Superior temporal gyrus (tissue), 1 donor: ENCODE data around the gene PPM1K.
A peak's percentile ranks its signal among the peaks of the same experiment; 100 is the strongest.
"Not testable (repeated sequence)": the region's sequence is repeated elsewhere in the genome, so short reads cannot be mapped to it uniquely, and the experiment has no call there.

Experiments
- DNase-seq: peaks from one replicate; pipeline ENCODE4 v3.0.0-alpha.2; 2016; ENCODE audit errors: extremely low spot score

Gene PPM1K

GRCh38 chr4:88284439-88285234, at the start of gene PPM1K:
TSS of gene PPM1K (minus strand) at chr4:88284561. CDS start at chr4:88278583, 5,978 bp downstream.
- peak; percentile 99 for DNase-seq

- DNase-seq = no peak
These were observed 49.5 kb upstream of the PPM1K start for GRCh38 chr4:88333741-88334405.

DNA sequence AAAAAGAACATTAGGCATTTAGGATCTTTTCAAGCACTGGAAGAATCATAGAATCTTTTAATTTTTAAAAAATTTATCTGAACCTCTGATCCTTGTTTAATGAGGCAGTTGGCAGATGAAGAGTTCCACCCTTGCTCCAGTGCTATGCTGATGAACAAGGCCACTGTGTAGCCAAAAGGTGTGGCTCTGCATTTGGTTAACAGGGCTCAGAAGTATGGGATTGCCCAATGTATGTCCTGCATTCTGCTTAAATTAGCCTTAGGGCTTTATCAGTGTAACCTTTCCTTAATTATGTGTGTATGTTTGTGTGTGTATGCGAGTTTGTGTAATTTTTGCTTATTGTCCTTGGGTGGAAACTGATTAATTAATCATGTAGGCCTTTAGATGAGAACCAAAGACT, 43.3 kb upstream of the PPM1K start:
- no peak for DNase-seq

- DNase-seq = peak; percentile 30
These were observed 36.5 kb upstream of the PPM1K start for GRCh38 chr4:88320780-88321373.

DNA sequence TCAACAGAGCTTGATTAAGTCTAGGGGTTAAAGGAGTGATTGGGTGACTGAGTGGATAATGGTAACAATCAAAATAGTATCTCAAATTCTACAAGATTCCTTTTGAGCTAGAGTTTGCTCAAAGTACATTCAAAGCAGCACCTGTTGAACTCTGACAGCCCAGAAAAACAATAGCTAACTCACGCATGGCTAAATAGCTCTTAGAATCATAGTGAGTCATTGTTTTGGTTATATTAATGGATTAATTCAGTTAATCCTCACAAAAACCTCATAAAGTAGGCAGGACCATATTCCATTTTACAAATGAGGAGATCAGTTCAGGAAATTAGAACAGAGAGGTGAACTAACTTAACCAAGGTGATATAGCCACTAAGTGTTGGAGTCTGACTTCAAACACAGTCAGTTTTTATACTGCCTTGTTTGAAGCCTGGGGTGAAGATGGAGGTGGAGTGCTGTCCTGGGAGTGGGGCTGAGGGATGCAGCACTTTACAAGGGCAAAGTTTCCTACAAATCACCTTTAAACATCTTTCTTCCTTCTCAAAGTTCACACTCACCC, 35.9 kb upstream of the PPM1K start:
- no peak for DNase-seq

DNA sequence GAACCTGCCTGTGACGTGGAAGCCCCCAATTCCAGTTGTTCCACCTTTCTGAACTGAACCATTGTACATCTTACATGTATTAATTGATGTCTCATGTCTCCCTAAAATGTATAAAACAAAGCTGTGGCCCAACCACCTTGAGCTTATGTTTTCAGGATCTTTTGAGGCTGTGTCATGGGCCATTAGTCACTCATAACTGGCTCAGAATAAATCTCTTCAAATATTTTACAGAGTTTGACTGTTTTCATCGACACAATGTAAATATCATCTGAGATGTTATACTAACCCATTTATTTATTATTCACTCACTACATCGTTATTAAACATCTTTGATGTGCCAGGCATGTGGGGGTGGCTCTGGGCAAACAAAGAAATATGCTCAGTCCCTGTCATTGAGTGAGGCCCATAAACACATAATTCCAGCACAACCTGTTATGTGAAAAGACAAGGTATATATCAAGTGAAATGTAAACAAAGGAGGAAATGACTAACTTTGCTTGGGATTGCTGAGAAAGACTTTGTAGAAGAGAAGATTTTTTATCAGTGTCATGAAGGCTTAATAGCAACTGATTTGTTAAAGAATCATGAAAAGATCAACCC, 34.5 kb upstream of the PPM1K start:
- DNase-seq = no peak

- no peak for DNase-seq
These were observed 31.2 kb upstream of the PPM1K start for GRCh38 chr4:88315460-88316017.

DNA sequence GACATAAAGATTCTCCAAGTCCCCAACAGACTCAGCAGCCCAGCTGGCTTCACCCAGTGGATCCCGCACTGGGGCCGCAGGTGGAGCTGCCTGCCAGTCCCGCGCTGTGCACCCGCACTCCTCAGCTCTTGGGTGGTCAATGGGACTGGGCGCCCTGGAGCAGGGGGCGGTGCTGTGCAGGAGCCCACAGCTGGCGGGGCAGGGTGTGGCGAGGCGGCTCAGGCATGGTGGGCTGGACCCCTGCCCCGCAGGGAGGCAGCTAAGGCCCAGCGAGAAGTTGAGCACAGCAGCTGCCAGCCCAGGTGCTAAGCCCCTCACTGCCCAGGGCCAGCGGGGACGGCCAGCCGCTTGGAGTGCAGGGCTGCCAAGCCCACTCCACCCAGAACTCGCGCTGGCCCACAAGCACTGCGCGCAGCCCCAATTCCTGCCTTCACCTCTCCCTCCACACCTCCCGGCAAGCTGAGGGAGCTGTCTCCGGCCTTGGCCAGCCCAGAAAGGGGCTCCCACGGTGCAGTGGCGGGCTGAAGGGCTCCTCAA, 28.8 kb upstream of the PPM1K start:
- DNase-seq = not testable (repeated sequence)

- DNase-seq = no peak
These were observed 24.2 kb upstream of the PPM1K start for GRCh38 chr4:88308587-88308986.

- no peak for DNase-seq
These were observed 13.5 kb upstream of the PPM1K start for GRCh38 chr4:88297725-88298454.

DNA sequence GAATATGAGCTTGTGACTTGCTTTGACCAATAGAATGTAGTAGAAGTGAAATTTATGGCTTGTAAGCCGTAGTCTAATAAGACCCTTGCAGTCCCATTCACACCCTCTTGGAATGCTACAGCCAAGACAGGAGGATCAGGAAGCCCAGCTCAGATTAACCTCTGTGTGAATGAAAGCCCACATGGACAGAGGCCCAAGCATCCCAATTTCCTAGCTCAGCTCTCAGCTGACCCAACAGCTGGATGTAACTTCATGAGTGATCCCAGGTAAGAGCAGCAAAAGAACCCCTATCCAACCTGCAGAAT, 12.8 kb upstream of the PPM1K start:
- DNase-seq = no peak

- DNase-seq = no peak
These were observed 12.3 kb upstream of the PPM1K start for GRCh38 chr4:88296413-88297211.

DNA sequence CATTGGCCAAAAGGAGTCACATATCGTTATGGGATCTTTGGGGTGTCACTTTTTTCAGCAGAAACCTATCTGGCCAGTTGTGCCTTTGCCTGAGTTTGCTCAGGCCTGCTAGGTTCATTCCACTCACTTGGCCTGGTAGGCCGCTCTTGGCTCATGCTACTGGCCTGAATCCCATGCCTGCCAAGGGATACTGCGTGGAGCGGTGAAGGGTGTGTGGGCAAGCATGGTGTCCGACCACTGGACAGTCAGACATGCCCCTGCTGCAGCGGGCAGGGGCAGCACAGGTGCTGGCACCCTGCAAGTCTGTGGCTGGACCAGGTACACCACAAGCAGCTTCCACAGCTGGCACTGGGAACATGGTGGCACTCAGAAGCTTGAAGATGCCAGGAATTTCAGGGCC, 11.3 kb upstream of the PPM1K start:
- DNase-seq = no peak

- DNase-seq = peak; percentile 91
These were observed 6.6 kb upstream of the PPM1K start for GRCh38 chr4:88291003-88291402.

GRCh38 chr4:88286897-88287296, 2.5 kb upstream of the PPM1K start:
- peak; percentile 61 for DNase-seq

- no peak for DNase-seq
These were observed 883 bp upstream of the PPM1K start for GRCh38 chr4:88285235-88285653.

GRCh38 chr4:88283661-88284438, 511 bp downstream of the PPM1K start:
- no peak for DNase-seq

- no peak for DNase-seq
These were observed 4.0 kb downstream of the PPM1K start for GRCh38 chr4:88280228-88280795.

DNA sequence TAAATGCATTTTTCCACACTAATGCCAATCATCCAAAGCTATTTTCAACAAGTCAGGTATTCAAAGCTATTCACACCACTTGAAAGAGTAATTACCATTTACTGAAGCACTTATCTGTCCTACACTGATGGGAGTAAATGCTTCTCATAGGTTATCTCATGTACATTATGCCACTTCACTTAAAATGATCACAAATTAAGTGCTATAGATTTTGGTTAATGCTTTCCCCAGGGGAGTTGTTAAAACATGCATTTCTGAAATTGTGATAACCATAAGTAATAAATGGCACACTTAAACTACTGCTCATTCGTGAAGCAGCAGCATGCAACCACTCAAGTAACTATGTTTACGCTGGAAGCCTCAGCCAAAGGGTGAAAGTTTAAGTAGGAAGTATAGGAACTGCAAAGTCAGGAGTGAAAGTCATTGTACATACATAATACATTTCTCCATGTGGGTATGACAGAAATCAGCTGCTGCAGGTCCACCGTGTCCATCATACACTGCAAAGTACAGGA, 6.6 kb downstream of the PPM1K start:
- no peak for DNase-seq
